Neural cell (in vitro differentiated cells): ENCODE measurements around the gene PFKP. TPM values are rescaled to one million over a fixed set of nuclear protein-coding genes. Genes with fewer than 3 reads are reported as not detected.
A peak's percentile ranks its signal among the peaks of the same experiment; 100 is the strongest.

Experiments
- H2AFZ ChIP-seq: fragments of 200-600, 300-800 bp; sonication (generic), shearing (Covaris generic); 2 replicates; pipeline ENCODE4 v1.6.0; 2014; ENCODE audit warnings: low read depth, mild to moderate bottlenecking, antibody characterized with exemption, low read length, moderate library complexity
- H3F3A ChIP-seq: fragments of 200-600 bp; shearing (Covaris generic); 2 replicates; pipeline ENCODE4 v1.6.1; 2016; ENCODE audit warnings: mild to moderate bottlenecking, moderate library complexity, mixed read lengths, antibody characterized with exemption, low read length; ENCODE audit not compliant: insufficient read depth, poor library complexity, severe bottlenecking
- H3K27ac ChIP-seq: fragments of 200-600, 300-800 bp; sonication (generic), shearing (Covaris generic); 2 replicates; pipeline ENCODE4 v1.5.1; 2014; ENCODE audit warnings: mild to moderate bottlenecking, low read length, moderate library complexity
- H3K27me3 ChIP-seq: fragments of 300-800, 200-600 bp; sonication (generic), shearing (Covaris generic); 2 replicates; pipeline ENCODE4 v1.6.0; 2014; ENCODE audit warnings: mild to moderate bottlenecking, low read depth, low read length, moderate library complexity; ENCODE audit not compliant: insufficient read depth
- H3K36me3 ChIP-seq: fragments of 300-800, 200-600 bp; sonication (generic), shearing (Covaris generic); 2 replicates; pipeline ENCODE4 v1.5.1; 2014; ENCODE audit warnings: mild to moderate bottlenecking, antibody characterized with exemption, low read length, moderate library complexity; ENCODE audit not compliant: insufficient read depth
- H3K4me2 ChIP-seq: fragments of 300-800, 200-600 bp; sonication (generic), shearing (Covaris generic); 2 replicates; pipeline ENCODE4 v1.6.0; 2014; ENCODE audit warnings: mild to moderate bottlenecking, low read length
- H3K4me3 ChIP-seq: fragments of 300-800, 200-600 bp; sonication (generic), shearing (Covaris generic); 2 replicates; pipeline ENCODE4 v1.5.1; 2014; ENCODE audit warnings: mild to moderate bottlenecking, low read length, moderate library complexity
- H3K79me2 ChIP-seq: fragments of 200-600 bp; shearing (Covaris generic); replicated peaks from 2 replicates; pipeline ENCODE4 v1.6.0; 2014; ENCODE audit warnings: mild to moderate bottlenecking, low read length, moderate library complexity; ENCODE audit not compliant: insufficient read depth
- H3K9ac ChIP-seq: fragments of 300-800, 200-600 bp; sonication (generic), shearing (Covaris generic); 2 replicates; pipeline ENCODE4 v1.6.1; 2016; ENCODE audit warnings: mild to moderate bottlenecking, low read length, mixed read lengths
- H3K9me2 ChIP-seq: fragments of 200-600 bp; shearing (Covaris generic); 2 replicates; pipeline ENCODE4 v1.6.1; 2016; ENCODE audit warnings: mild to moderate bottlenecking, low read length, mixed read lengths; ENCODE audit not compliant: insufficient read depth
- H3K9me3 ChIP-seq: fragments of 200-600, 300-800 bp; sonication (generic), shearing (Covaris generic); 2 replicates; pipeline ENCODE4 v1.6.1; 2016; ENCODE audit warnings: mild to moderate bottlenecking, mixed run types, low read length, moderate library complexity, mixed read lengths
- H4K20me1 ChIP-seq: fragments of 200-600 bp; shearing (Covaris generic); 2 replicates; pipeline ENCODE4 v1.6.1; 2016; ENCODE audit warnings: mild to moderate bottlenecking, mixed run types; ENCODE audit not compliant: insufficient read depth
- EP300 ChIP-seq: fragments of 450-650 bp; conservative IDR thresholded peaks from 2 replicates; pipeline ENCODE4 v1.6.1; 2014; ENCODE audit warnings: antibody characterized with exemption, mild to moderate bottlenecking, moderate library complexity; ENCODE audit not compliant: poor library complexity, severe bottlenecking
- EZH2 ChIP-seq: fragments of 200-600, 300-800 bp; shearing (Covaris generic), sonication (generic); IDR thresholded peaks from 2 replicates; pipeline ENCODE4 v1.6.1; 2014; ENCODE audit warnings: antibody characterized with exemption, low read length, borderline replicate concordance, mild to moderate bottlenecking; ENCODE audit not compliant: insufficient read depth, poor library complexity, severe bottlenecking
- MXI1 ChIP-seq: fragments of 450-650 bp; conservative IDR thresholded peaks from 2 replicates; pipeline ENCODE4 v1.6.1; 2014; ENCODE audit warnings: antibody characterized with exemption, mild to moderate bottlenecking; ENCODE audit not compliant: poor library complexity, severe bottlenecking
- POLR2AphosphoS5 ChIP-seq: IDR thresholded peaks from 2 replicates; pipeline ENCODE4 v1.6.1; 2012
- RAD21 ChIP-seq: fragments of 450-650 bp; conservative IDR thresholded peaks from 2 replicates; pipeline ENCODE4 v1.6.1; 2014; ENCODE audit warnings: antibody characterized with exemption, mild to moderate bottlenecking, moderate library complexity
- REST ChIP-seq: IDR thresholded peaks from 2 replicates; pipeline ENCODE4 v1.6.1; 2012; ENCODE audit warnings: borderline replicate concordance
- SMC3 ChIP-seq: fragments of 450-650 bp; conservative IDR thresholded peaks from 2 replicates; pipeline ENCODE4 v1.6.1; 2014; ENCODE audit warnings: antibody characterized with exemption, mild to moderate bottlenecking, moderate library complexity; ENCODE audit not compliant: poor library complexity
- TAF1 ChIP-seq: IDR thresholded peaks from 2 replicates; pipeline ENCODE4 v1.6.1; 2012; ENCODE audit warnings: low read depth
- polyA plus RNA-seq: library from polyadenylated mRNA; depleted of rRNA; stranded (reverse); fragments of >200 nt; gene quantifications from 2 replicates; pipeline ENCODE4 v1.2.3, GENCODE V29; 2014
- TF ChIP-seq, protein P1 (sequence below): fragments of 450-650 bp; IDR thresholded peaks from 2 replicates; pipeline ENCODE4 v1.5.1; 2014; ENCODE audit warnings: antibody characterized with exemption, mild to moderate bottlenecking, moderate library complexity; ENCODE audit not compliant: poor library complexity, severe bottlenecking

PFKP gene
- polyA plus RNA-seq, 1 donor from 2014 or later: 27.9 TPM

DNA sequence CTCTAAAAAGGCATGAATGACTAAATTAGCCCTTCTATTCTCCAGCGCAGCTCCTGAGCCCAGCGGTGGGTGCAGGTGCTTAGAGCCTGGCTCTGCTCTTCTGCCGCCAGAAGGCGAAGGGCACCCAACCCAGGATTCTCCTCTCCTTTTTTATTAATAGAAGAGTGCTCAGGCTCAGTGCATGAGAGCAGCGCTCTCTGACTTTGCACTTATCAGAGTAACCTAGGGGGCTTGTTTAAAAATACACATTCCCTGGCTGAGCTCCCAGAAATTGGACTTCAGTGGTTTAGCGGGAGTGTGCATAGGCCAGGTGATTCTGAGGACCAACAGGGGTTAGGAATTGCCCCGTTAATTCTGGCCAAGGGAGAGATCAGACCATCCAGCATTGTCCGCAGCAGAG lies 1.7 kb upstream of the PFKP start:
- no peaks in the 10 kb centered on the region for H3K9me2 ChIP-seq
- H4K20me1 ChIP-seq: no peaks in the 10 kb centered on the region
- no peaks in the 10 kb centered on the region for H3K36me3 ChIP-seq
- no peaks in the 10 kb centered on the region for H3K9me3 ChIP-seq
- no peak overlapping the region for H3K27ac ChIP-seq
- H3F3A ChIP-seq: no peaks in the 10 kb centered on the region
- H3K79me2 ChIP-seq: no peaks in the 10 kb centered on the region
- TF ChIP-seq RAD21: no peak
- no peak for TF ChIP-seq EP300
- no peak for TF ChIP-seq REST
- TF ChIP-seq SMC3: no peak
- TF ChIP-seq MXI1: no peak
- TF ChIP-seq TAF1: no peak
- TF ChIP-seq EZH2: no peak
- no peak for TF ChIP-seq POLR2AphosphoS5
- TF ChIP-seq, protein P1, sequence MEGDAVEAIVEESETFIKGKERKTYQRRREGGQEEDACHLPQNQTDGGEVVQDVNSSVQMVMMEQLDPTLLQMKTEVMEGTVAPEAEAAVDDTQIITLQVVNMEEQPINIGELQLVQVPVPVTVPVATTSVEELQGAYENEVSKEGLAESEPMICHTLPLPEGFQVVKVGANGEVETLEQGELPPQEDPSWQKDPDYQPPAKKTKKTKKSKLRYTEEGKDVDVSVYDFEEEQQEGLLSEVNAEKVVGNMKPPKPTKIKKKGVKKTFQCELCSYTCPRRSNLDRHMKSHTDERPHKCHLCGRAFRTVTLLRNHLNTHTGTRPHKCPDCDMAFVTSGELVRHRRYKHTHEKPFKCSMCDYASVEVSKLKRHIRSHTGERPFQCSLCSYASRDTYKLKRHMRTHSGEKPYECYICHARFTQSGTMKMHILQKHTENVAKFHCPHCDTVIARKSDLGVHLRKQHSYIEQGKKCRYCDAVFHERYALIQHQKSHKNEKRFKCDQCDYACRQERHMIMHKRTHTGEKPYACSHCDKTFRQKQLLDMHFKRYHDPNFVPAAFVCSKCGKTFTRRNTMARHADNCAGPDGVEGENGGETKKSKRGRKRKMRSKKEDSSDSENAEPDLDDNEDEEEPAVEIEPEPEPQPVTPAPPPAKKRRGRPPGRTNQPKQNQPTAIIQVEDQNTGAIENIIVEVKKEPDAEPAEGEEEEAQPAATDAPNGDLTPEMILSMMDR: no peak
- no peak overlapping the region for H3K9ac ChIP-seq
- H3K4me3 ChIP-seq: no peak overlapping the region
- no peak overlapping the region for H2AFZ ChIP-seq
- no peak overlapping the region for H3K4me2 ChIP-seq
- peaks cover 36% of the 10 kb centered on the region for H3K27me3 ChIP-seq

GRCh38 chr10:3066317-3067117 lies 831 bp upstream of the PFKP start:
- H3K9me2 ChIP-seq: no peaks in the 10 kb centered on the region
- H2AFZ ChIP-seq: no peak overlapping the region
- H3F3A ChIP-seq: no peaks in the 10 kb centered on the region
- H4K20me1 ChIP-seq: no peaks in the 10 kb centered on the region
- no peak overlapping the region for H3K27ac ChIP-seq
- H3K36me3 ChIP-seq: no peaks in the 10 kb centered on the region
- H3K79me2 ChIP-seq: no peaks in the 10 kb centered on the region
- no peaks in the 10 kb centered on the region for H3K9me3 ChIP-seq
- no peak for TF ChIP-seq TAF1
- peak; percentile 2 for TF ChIP-seq EZH2
- H3K27me3 ChIP-seq: peaks cover 36% of the 10 kb centered on the region
- no peak overlapping the region for H3K4me2 ChIP-seq
- no peak overlapping the region for H3K9ac ChIP-seq
- H3K4me3 ChIP-seq: peak overlapping the region; percentile 84
